GM18519 (cell line): ENCODE results near the gene MEIS1.

Source experiments
- ATAC-seq: cut with Tn5 transposase; IDR thresholded peaks from one replicate; pipeline ENCODE4 v1.9.1; 2021; ENCODE audit warnings: mild to moderate bottlenecking, moderate library complexity; ENCODE audit not compliant: unreplicated experiment, low FRiP score

The MEIS1 gene

GRCh38 chr2:66576561-66577320 lies 141.8 kb downstream of the MEIS1 start:
- no peak for ATAC-seq

- ATAC-seq: no peak
Measured at GRCh38 chr2:66577321-66578053, 142.6 kb downstream of the MEIS1 start.

DNA sequence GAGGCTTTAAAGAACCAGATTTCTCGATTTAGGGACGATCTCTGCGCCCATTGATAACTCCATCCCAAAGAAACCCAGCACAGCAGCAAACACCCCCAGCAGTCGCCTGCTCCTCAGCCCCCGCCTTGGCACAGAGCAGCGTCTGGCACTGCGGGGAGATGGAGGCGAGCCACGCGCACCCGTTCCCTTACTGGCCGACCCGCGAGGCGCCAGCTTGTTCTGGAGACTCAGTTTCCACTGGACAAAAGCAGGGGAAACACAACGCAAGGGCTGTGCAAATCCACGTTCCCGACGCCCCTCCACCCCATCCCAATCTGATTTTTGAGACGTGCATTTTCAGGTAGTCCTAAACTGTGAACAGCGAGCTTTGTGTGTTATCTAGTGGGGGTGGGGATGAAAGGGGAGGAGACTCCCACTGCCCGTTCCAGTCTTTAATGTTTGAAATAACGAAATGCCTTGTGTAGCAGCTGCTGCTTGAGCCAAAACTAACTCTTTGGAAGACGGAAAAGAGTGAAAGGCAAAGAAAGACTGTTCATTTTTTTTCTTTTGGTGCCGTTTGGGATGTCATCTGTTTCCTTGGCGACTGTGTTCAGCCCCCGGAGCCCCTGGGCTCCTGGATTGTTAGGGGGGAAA lies 143.2 kb downstream of the MEIS1 start:
- ATAC-seq: no peak

DNA sequence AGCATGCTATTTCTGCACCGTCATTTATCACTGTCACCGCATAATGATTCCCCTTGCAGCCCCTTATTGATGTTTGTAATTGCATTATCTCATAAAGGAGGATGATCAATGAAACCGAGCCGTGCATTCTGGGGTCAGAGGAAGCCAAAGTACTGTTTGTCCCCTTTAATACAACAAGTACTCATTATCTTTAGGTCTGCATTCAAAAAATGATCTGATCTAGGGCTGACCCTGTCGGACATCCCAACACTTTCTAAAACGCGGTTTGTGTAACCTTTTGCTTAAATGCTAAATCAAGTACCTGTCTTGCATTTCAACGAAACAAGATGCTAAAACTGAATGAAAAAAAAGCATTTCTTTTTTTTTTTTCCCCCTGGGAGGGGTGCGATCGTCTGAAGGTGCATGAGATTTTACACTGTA lies 143.8 kb downstream of the MEIS1 start:
- no peak for ATAC-seq

GRCh38 chr2:66579186-66580126 lies 144.5 kb downstream of the MEIS1 start:
- no peak for ATAC-seq

DNA sequence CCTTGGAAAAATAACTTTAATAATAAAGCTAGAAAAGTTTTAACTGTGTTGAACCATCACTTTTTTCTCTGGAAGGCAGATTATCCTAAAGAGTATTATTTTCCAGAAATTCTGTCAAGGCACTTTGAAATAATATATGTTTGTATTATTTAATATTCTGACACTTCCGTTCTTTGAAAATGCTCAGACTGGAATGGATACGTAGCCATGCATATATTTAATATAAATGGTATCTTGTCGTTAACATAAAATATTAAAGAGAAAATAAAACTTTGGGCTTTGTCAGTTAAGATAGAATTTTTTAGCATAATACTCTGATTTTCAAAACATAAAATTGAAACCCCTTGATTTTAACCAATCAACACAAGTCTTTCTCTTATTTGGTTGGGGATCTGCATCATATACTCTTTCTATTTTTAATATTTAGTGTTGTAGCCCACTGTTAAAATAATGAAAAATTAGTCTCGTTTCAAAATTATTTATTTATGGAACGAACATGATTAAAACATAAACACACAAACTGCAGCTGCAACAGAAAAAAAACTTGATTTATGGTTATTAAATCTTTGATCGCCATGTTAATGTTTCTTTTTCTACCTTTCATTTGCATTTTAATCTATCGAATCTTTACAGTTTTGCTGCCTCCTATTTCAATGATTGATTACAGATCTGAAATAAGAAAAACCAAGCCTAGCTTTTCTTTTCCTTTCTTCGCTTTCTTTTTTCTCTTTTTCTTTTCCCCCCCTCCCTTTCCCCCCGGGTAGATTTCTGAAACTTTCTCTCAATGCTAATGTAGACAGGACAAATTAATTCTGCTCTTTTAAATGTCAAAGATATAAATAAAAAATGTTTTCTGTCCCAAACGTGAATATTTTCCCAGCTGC lies 145.5 kb downstream of the MEIS1 start:
- no peak for ATAC-seq

- no peak for ATAC-seq
Measured at GRCh38 chr2:66581339-66582103, 146.6 kb downstream of the MEIS1 start.

DNA sequence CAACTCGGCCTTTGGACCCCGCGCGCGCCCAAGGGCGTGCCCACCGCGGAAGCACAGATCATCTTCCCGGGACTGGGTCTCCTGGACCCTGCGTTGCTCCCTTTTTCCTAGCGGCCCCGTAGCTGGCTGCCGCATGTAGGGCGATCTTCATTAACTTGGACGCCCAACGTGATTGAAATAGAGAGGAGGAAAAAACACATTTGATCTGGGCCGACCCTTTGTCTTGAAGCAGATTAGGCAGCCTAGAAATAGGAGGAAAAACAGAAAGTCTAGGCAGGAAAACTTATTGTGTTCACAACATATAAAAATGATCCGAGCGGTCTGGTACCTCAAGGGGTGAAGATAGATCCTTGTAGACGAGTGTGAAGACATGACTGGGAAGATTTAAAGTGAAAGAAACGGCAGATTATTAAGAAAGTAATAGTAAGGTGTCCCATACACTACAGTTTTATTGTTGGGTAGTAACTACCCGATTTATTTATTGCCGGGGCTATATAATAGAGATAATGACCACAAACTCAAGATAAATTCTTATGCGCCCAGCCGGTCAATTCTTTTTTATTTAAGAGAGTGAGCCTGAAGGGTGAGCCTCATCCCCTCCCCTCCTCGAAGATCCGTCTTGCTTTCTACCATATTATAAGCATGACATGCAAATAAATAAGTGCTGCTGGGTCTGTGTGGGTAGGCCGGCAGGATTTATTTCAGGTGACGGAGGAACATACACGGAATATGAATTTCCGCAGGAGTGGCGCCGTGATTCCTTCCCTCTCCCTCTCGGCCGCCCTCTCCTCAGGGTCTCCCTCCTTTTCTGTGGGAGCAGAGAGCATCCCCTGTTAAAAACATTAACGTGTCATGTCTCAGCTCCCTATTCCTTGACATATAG lies 147.4 kb downstream of the MEIS1 start:
- no peak for ATAC-seq

DNA sequence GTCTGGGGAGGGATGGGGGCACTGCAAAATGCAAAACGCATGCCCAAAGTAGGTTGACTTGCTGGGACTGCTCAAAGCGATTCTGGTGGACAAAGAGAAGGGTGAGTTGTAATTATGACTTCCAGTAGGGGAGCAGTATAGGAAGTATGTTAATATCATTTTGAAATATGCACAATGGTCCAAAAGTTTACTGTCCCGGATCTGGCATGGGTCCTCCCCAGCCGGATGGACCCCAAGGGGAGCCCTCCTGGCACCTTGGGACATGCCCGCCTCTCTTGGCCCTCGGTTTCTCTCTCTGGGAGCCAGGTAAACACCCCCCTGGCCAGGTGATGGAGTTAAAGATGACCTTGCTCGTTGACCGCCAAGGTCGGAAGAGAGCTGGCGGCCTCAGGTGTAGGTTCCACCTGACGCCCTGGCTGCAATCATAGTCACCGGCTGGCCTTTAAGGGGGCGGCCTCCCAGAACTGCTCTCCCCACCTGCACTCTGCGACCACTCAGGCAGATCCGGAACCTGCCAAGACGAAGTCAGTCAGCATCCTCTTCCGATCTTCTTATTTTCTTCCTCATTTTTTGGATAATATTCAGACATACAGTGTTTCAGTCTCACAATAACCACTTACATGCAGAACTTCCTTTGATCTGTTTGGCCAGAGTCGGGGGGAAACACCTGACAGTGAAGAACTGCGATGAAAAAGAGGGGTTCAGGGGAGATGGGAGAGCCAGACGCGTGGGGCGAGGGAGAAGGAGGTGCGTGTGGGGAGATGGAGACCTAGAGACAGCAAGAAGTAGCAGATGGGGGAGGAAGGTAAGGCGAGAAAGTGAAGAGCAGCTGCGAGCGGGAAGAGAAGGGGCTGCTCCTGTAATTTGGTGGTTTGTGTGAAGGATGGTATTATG lies 148.3 kb downstream of the MEIS1 start:
- ATAC-seq: no peak

DNA sequence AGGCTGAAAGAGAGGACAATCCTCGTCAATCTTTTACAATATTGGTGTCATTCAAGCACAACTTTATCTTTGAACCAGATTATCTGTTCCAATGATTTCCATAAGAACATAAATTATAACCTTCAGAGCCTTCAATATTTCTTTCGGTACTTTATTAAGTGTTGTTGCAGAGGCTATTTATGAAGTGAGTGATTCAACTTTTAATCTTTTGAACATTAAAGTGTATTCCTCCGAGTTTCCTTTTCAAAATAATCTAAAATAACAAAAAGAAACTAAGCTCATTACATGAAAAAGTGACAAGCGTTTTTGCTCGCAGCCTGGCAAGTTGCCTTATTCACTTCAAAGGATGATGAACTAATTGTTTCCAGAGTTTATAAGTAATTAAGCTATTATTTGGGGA lies 149.0 kb downstream of the MEIS1 start:
- no peak for ATAC-seq

DNA sequence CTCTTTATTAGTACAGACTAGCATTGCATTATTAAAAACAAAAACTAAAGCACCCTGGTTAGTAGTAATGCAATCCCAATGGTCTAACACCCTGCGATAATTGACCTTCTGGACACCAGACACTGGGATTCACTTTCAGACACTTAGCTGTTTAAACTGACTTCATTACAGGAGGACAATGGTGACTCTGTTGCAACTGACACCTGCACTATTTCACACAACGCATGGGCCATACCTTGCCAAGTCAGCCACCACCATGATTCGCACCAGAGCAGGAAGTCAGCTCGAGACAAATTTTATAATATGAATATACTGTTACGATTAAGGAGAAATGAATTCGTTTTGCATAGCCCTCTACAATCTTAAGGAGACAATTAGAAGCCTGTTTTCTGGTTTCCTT lies 150.7 kb downstream of the MEIS1 start:
- ATAC-seq: no peak

GRCh38 chr2:66587216-66587615 lies 152.3 kb downstream of the MEIS1 start:
- ATAC-seq: no peak

DNA sequence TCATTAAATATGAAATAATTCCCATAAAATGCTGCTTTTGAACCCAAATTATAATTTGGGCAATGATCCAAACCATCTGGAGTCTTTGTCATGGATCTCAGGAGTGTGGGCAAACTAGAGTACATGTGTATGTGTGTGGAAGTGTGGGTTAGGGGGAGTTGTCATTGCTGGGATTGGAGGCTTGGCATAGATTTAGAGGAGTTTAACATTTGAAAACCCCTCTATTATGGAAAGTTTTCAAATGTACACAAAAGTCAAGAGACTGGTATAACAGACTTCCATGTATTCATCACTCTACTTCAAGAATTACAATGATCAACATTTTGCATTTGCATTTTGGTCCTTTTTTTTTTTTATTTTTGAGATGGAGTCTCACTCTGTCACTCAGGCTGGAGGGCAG lies 159.1 kb downstream of the MEIS1 start:
- ATAC-seq: no peak

DNA sequence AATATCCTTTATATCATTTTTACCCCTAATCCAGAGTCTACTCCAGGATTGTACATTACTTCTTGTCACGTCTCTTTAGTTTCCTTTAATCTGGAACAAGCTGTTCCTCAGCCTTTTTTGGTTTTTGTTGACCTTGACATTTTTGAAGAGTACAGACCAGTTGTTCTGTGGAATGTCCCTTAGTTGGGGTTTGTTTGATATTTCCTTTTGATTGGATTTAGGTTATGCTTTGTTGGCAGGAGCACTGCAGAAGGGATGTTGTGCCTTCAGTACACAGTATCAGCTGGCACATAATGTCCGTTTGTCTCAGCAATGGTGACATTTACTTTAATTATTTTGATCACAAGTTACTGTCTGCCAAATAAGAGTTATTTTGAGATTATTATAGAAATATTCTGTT lies 160.6 kb downstream of the MEIS1 start:
- ATAC-seq: no peak

DNA sequence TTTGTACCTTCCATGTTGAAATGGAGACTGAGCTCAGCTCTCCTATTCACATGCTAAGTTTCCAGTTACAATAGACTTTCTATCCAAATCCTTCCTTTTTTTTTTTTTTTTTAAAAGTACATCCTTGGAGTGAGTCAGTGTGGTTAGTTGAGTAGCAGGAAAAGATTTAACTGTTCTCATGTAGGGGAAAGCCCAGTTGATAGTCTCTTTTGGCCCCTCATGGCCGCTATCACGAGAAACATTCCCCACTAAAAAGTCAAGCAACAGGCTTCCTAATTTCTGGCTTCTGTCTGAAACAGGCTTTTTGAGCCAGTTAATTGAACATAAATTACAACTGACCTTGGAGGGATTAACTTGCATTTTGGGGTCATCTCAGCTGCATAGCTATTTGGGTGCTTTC lies 161.3 kb downstream of the MEIS1 start:
- no peak for ATAC-seq

GRCh38 chr2:66601624-66602023 lies 166.7 kb downstream of the MEIS1 start:
- no peak for ATAC-seq

DNA sequence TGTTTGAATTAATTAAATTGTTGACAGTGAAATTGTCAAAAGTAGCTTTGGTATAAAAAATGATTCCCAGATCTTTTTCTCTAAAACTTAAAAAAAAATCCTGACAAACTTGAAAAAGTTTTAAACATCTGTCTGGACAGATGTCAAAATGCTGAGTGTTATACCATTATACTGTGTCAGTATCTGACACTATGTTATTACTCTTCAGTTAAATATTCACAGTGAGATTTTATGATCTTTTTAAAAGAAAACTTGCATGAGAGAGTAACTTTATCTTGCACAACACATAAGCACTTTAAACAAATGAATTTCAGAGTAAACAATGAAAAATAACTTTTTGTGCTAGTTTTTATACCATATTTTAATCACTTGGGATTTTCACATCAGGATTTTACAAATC lies 167.4 kb downstream of the MEIS1 start:
- ATAC-seq: no peak
